Measurements from ENCODE around the gene UBE2F. TPM values are rescaled to one million over a fixed set of nuclear protein-coding genes. Genes with fewer than 3 reads are reported as not detected.

The UBE2F gene
- total and polyA plus RNA-seq, 2 of the 13 experiments (the other 11 are each of a cell fraction or from before 2014, with no cell fraction given): 35.4 to 73.1 TPM

DNA sequence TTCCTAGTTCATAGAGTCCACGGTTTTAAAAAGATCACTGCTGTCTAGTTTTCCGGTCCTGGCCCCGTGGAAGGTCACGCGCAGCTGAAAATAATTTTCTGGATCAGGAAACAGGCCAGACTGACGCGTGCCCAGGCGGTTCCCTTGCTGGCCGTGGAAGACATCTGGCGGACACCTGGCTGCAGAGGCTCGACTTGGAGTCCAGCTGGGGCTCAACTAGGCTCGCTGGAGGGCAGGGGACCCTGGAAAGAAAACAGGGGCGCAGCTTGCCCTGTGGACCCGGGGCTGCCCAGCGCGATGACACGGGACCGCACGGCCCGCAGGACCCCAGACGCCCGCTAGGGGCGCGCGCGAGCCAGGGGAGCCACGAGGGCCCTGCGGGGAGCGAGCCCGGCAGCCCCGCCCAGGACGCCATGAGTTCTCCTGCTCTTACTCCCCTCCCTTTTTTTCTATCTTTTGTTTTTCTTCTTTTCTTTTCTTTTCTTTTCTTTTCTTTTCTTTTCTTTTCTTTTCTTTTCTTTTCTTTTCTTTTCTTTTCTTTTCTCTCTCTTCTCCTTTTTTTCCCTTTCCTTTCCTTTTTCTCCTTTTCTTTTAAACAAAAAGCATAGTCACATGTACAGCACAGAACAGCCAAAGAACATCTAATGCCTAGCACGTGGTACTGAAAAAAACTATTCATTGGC lies 43.2 kb upstream of the UBE2F start (continued):
- TF ChIP-seq ZNF292 (CRISPR knock-in tag; IDR thresholded peaks at IDR 0.05; ENCODE audit: borderline replicate concordance, low read depth) (no peak), REPIN1 (CRISPR knock-in tag; IDR thresholded peaks at IDR 0.05; ENCODE audit: borderline replicate concordance, low read depth) (no peak), KDM5B (CRISPR knock-in tag; IDR thresholded peaks at IDR 0.05; ENCODE audit: borderline replicate concordance) (no peak; the same call in 1 of the 2 replicates), NR2F1 (CRISPR knock-in tag; IDR thresholded peaks at IDR 0.05) (no peak), HOXA9 (CRISPR knock-in tag; IDR thresholded peaks at IDR 0.05; ENCODE audit: borderline replicate concordance) (no peak), KLF16 (CRISPR knock-in tag; IDR thresholded peaks at IDR 0.05) (no peak), CENPX (CRISPR knock-in tag; IDR thresholded peaks at IDR 0.05) (no peak), RFX1 (IDR thresholded peaks at IDR 0.05) (no peak), KLF15 (CRISPR knock-in tag; IDR thresholded peaks at IDR 0.05; ENCODE audit: borderline replicate concordance) (no peak), ZNF496 (CRISPR knock-in tag; IDR thresholded peaks at IDR 0.05; ENCODE audit: insufficient replicate concordance) (no peak)
- TF ChIP-seq, protein P1, sequence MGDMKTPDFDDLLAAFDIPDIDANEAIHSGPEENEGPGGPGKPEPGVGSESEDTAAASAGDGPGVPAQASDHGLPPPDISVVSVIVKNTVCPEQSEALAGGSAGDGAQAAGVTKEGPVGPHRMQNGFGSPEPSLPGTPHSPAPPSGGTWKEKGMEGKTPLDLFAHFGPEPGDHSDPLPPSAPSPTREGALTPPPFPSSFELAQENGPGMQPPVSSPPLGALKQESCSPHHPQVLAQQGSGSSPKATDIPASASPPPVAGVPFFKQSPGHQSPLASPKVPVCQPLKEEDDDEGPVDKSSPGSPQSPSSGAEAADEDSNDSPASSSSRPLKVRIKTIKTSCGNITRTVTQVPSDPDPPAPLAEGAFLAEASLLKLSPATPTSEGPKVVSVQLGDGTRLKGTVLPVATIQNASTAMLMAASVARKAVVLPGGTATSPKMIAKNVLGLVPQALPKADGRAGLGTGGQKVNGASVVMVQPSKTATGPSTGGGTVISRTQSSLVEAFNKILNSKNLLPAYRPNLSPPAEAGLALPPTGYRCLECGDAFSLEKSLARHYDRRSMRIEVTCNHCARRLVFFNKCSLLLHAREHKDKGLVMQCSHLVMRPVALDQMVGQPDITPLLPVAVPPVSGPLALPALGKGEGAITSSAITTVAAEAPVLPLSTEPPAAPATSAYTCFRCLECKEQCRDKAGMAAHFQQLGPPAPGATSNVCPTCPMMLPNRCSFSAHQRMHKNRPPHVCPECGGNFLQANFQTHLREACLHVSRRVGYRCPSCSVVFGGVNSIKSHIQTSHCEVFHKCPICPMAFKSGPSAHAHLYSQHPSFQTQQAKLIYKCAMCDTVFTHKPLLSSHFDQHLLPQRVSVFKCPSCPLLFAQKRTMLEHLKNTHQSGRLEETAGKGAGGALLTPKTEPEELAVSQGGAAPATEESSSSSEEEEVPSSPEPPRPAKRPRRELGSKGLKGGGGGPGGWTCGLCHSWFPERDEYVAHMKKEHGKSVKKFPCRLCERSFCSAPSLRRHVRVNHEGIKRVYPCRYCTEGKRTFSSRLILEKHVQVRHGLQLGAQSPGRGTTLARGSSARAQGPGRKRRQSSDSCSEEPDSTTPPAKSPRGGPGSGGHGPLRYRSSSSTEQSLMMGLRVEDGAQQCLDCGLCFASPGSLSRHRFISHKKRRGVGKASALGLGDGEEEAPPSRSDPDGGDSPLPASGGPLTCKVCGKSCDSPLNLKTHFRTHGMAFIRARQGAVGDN (CRISPR knock-in tag; IDR thresholded peaks at IDR 0.05): peak; percentile 57; the same call in 1 of the 2 replicates
- TF ChIP-seq, protein P2, sequence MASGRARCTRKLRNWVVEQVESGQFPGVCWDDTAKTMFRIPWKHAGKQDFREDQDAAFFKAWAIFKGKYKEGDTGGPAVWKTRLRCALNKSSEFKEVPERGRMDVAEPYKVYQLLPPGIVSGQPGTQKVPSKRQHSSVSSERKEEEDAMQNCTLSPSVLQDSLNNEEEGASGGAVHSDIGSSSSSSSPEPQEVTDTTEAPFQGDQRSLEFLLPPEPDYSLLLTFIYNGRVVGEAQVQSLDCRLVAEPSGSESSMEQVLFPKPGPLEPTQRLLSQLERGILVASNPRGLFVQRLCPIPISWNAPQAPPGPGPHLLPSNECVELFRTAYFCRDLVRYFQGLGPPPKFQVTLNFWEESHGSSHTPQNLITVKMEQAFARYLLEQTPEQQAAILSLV (CRISPR knock-in tag; IDR thresholded peaks at IDR 0.05; ENCODE audit: borderline replicate concordance): no peak
- TF ChIP-seq, protein P3, sequence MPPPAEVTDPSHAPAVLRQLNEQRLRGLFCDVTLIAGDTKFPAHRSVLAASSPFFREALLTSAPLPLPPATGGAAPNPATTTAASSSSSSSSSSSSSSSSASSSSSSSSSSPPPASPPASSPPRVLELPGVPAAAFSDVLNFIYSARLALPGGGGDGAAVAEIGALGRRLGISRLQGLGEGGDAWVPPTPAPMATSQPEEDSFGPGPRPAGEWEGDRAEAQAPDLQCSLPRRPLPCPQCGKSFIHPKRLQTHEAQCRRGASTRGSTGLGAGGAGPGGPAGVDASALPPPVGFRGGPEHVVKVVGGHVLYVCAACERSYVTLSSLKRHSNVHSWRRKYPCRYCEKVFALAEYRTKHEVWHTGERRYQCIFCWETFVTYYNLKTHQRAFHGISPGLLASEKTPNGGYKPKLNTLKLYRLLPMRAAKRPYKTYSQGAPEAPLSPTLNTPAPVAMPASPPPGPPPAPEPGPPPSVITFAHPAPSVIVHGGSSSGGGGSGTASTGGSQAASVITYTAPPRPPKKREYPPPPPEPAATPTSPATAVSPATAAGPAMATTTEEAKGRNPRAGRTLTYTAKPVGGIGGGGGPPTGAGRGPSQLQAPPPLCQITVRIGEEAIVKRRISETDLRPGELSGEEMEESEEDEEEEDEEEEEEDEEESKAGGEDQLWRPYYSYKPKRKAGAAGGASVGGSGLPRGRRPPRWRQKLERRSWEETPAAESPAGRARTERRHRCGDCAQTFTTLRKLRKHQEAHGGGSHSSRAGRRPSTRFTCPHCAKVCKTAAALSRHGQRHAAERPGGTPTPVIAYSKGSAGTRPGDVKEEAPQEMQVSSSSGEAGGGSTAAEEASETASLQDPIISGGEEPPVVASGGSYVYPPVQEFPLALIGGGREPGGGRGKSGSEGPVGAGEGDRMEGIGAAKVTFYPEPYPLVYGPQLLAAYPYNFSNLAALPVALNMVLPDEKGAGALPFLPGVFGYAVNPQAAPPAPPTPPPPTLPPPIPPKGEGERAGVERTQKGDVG (CRISPR knock-in tag; IDR thresholded peaks at IDR 0.05; ENCODE audit: borderline replicate concordance): no peak
- TF ChIP-seq, protein P4, sequence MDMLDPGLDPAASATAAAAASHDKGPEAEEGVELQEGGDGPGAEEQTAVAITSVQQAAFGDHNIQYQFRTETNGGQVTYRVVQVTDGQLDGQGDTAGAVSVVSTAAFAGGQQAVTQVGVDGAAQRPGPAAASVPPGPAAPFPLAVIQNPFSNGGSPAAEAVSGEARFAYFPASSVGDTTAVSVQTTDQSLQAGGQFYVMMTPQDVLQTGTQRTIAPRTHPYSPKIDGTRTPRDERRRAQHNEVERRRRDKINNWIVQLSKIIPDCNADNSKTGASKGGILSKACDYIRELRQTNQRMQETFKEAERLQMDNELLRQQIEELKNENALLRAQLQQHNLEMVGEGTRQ (IDR thresholded peaks at IDR 0.05; ENCODE audit: low read depth, low read length): no peak
- TF ChIP-seq, protein P4 (CRISPR knock-in tag; IDR thresholded peaks at IDR 0.05; ENCODE audit: borderline replicate concordance): no peak
